Prostate gland (tissue), 2 donors: ENCODE results near the gene DSEL. TPM values are rescaled to one million over a fixed set of nuclear protein-coding genes. Genes with fewer than 3 reads are reported as not detected.

ENCODE experiments used
- DNase-seq: peaks from one replicate; pipeline ENCODE4 v3.0.0-alpha.2; 2019; ENCODE audit warnings: low spot score
- H3K27ac ChIP-seq, 2 donors: fragments of 200-600 bp; sonication (generic); 2 replicates each; pipeline ENCODE4 v1.5.1; 2017 to 2019
- H3K27me3 ChIP-seq: fragments of 200-600 bp; sonication (generic); replicated peaks from 2 replicates; pipeline ENCODE4 v1.5.1; 2019; ENCODE audit not compliant: insufficient read depth
- H3K36me3 ChIP-seq, 2 donors: fragments of 200-600 bp; sonication (generic); 1 replicate in 1 of 2; 2 replicates in 1 of 2; pipeline versions ENCODE4 v1.5.1 to v1.8.1; 2017 to 2019
- H3K4me1 ChIP-seq: fragments of 200-600 bp; sonication (generic); replicated peaks from 2 replicates; pipeline ENCODE4 v1.5.1; 2019
- H3K4me3 ChIP-seq, 2 donors: fragments of 200-600 bp; sonication (generic); 2 replicates each; pipeline ENCODE4 v1.5.1; 2017 to 2019
- H3K9me3 ChIP-seq: fragments of 200-600 bp; sonication (generic); 2 replicates; pipeline ENCODE4 v1.5.1; 2017
- POLR2A ChIP-seq: fragments of 450-650 bp; IDR thresholded peaks from one replicate; pipeline ENCODE4 v1.6.1; 2016; ENCODE audit warnings: antibody characterized with exemption, mild to moderate bottlenecking
- POLR2AphosphoS5 ChIP-seq: sonication (generic); formaldehyde crosslinking; IDR thresholded peaks from one replicate; pipeline ENCODE4 v1.6.1; 2017; ENCODE audit warnings: antibody characterized with exemption
- WGBS: methylation state at CpG from one replicate; pipeline ENCODE4 v1.1.5; 2018; 5-methylcytosine and 5-hydroxymethylcytosine counted together
- intact Hi-C: fragments of 100-400 bp; cut with DNase I; formaldehyde crosslinking; loops from one replicate; pipeline ENCODE4 v1.14.2; 2022
- total RNA-seq, 2 donors: library from RNA; depleted of rRNA; stranded (reverse); fragments of >200 nt; gene quantifications; one replicate each; pipeline ENCODE4 v1.1.0, GENCODE V29; 2016
- TF ChIP-seq, protein P1 (sequence below), 4 experiments: fragments of 200-600 bp in 2 of 4; fragments of 450-650 bp in 2 of 4; sonication (generic) in 2 of 4; IDR thresholded peaks; 1 replicate in 3 of 4; 2 replicates in 1 of 4; pipeline ENCODE4 v1.5.1; 2016 to 2019; ENCODE audit warnings: antibody characterized with exemption in 4 of 4, mild to moderate bottlenecking in 2 of 4, moderate library complexity in 2 of 4

DSEL gene
- total RNA-seq, 2 donors from 2014 or later, result 5.4 to 5.7 TPM

DNA sequence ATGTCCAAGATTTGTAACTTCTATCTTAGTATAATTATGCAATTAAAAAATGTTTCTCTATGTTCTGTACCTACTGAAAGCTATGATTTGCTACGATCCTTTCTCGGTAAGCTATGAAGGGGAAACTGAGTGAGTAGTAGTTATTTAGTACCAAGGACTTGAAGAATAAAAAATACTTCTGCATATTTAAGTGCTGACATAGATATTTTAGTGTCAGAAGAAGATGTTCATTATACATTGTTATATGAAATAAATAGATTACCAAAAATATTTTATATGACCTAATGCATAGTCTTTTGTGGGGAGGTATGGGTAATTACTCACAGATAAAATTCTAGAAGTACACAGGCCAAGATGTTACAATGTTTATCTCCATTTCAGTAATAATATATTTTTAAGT, 39.0 kb downstream of the DSEL start:
- TF ChIP-seq, protein P1, sequence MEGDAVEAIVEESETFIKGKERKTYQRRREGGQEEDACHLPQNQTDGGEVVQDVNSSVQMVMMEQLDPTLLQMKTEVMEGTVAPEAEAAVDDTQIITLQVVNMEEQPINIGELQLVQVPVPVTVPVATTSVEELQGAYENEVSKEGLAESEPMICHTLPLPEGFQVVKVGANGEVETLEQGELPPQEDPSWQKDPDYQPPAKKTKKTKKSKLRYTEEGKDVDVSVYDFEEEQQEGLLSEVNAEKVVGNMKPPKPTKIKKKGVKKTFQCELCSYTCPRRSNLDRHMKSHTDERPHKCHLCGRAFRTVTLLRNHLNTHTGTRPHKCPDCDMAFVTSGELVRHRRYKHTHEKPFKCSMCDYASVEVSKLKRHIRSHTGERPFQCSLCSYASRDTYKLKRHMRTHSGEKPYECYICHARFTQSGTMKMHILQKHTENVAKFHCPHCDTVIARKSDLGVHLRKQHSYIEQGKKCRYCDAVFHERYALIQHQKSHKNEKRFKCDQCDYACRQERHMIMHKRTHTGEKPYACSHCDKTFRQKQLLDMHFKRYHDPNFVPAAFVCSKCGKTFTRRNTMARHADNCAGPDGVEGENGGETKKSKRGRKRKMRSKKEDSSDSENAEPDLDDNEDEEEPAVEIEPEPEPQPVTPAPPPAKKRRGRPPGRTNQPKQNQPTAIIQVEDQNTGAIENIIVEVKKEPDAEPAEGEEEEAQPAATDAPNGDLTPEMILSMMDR (IDR thresholded peaks at IDR 0.05), result no peak
- TF ChIP-seq POLR2A (no peak), POLR2AphosphoS5 (no peak)
- H3K4me3 ChIP-seq, result no peak overlapping the region
- no peaks in the 10 kb centered on the region for H3K36me3 ChIP-seq
- intact Hi-C loops, result no loop called here
- no peak for DNase-seq
- no peaks in the 10 kb centered on the region for H3K4me1 ChIP-seq
- 71% methylated on average over 2 of the region's 2 CpGs for WGBS
- H3K27ac ChIP-seq, result no peak overlapping the region
- no peaks in the 10 kb centered on the region for H3K9me3 ChIP-seq
- no peaks in the 10 kb centered on the region for H3K27me3 ChIP-seq

GRCh38 chr18:67476585-67476984, 39.9 kb downstream of the DSEL start:
- Histone ChIP-seq H3K27me3 (no peaks in the 10 kb centered on the region), H3K36me3 (no peaks in the 10 kb centered on the region), H3K4me3 (no peak overlapping the region), H3K27ac (no peak overlapping the region), H3K4me1 (no peaks in the 10 kb centered on the region), H3K9me3 (no peaks in the 10 kb centered on the region)
- TF ChIP-seq POLR2AphosphoS5 (no peak), POLR2A (no peak)
- TF ChIP-seq, protein P1 (IDR thresholded peaks at IDR 0.05), result no peak
- no peak for DNase-seq
- intact Hi-C loops, result no loop called here
- WGBS, result 24% methylated on average over 3 of the region's 3 CpGs

DNA sequence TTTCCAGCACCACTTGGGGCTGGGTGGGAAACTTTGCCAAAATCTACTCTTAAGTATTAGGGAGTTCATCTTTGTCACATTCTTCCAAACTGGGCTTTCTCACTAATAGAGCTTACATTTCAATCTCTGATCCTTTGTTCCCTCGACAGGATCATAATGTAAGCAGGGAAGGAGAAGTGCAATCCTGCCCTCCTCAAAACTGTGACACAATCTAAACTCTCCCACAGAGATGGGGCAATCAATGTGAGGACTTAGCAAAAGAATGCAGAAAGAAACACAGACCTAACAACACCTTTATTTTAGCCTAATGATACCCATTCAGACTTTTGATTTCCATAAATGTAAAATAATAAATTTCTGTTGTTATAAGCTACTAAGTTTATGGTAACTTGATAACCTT, 40.8 kb downstream of the DSEL start:
- H3K4me1 ChIP-seq, result no peaks in the 10 kb centered on the region
- DNase-seq, result no peak
- WGBS, result 21% methylated on average over 1 of the region's 1 CpG
- no peak for TF ChIP-seq POLR2A
- TF ChIP-seq, protein P1 (IDR thresholded peaks at IDR 0.05), result no peak
- TF ChIP-seq POLR2AphosphoS5, result no peak
- no peak overlapping the region for H3K4me3 ChIP-seq
- intact Hi-C loops, result no loop called here
- no peaks in the 10 kb centered on the region for H3K9me3 ChIP-seq
- H3K36me3 ChIP-seq, result no peaks in the 10 kb centered on the region
- H3K27ac ChIP-seq, result no peak overlapping the region
- H3K27me3 ChIP-seq, result no peaks in the 10 kb centered on the region

DNA sequence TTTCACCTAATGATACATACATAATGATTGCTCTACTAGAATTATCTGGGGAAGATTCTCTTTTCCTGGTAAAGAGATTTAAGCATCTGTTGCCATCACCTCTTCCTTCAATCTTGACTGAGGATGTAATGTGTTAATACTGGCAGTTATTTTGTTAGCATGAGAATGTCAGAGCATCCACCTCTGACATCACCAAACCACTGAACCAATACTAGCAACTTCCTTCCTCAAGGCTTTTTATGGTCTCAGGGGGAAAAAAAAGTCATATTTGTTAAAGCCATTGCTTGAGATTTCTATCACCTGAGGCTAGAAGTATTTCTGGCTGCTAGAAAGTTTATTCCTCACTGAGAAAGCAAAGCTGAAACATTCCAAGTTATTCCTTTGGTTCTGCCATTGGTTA, 48.5 kb downstream of the DSEL start:
- H3K27me3 ChIP-seq, result no peaks in the 10 kb centered on the region
- H3K36me3 ChIP-seq, result no peaks in the 10 kb centered on the region
- intact Hi-C loops, result no loop called here
- no peak for DNase-seq
- TF ChIP-seq POLR2A, result no peak
- TF ChIP-seq, protein P1 (IDR thresholded peaks at IDR 0.05), result no peak
- TF ChIP-seq POLR2AphosphoS5, result no peak
- H3K4me3 ChIP-seq, result no peak overlapping the region
- H3K9me3 ChIP-seq, result no peaks in the 10 kb centered on the region
- H3K27ac ChIP-seq, result no peak overlapping the region
- no peaks in the 10 kb centered on the region for H3K4me1 ChIP-seq

DNA sequence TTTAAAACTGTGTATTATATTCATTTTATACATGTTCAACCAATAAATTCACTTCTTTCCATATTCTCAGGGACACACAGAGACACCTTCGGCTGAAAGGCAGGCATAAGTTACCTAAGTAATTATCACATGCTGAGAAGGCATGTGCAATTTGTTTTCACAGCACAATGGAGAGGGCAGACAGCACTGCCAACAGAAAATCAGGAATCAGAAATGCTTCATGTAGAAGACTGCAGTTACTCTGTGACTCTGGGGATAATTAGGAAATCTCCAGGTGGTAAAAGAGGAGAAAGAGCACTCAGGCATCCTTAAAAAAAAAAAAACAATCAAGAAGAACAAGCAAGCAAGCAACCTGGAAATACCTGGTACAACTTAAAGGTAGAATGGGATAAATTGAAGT, 49.3 kb downstream of the DSEL start:
- WGBS, result 55% methylated on average over 1 of the region's 1 CpG
- Histone ChIP-seq H3K27ac (no peak overlapping the region), H3K4me3 (no peak overlapping the region), H3K9me3 (no peaks in the 10 kb centered on the region), H3K36me3 (no peaks in the 10 kb centered on the region), H3K27me3 (no peaks in the 10 kb centered on the region), H3K4me1 (no peaks in the 10 kb centered on the region)
- TF ChIP-seq, protein P1 (IDR thresholded peaks at IDR 0.05), result no peak
- TF ChIP-seq POLR2A (no peak), POLR2AphosphoS5 (no peak)
- no peak for DNase-seq
- intact Hi-C loops, result no loop called here
